ENCODE results near the gene ADAMTS5. TPM values are rescaled to one million over a fixed set of nuclear protein-coding genes. Genes with fewer than 3 reads are reported as not detected.

The ADAMTS5 gene
- total RNA-seq, 1 experiment from 2014 or later = 0.02 TPM

DNA sequence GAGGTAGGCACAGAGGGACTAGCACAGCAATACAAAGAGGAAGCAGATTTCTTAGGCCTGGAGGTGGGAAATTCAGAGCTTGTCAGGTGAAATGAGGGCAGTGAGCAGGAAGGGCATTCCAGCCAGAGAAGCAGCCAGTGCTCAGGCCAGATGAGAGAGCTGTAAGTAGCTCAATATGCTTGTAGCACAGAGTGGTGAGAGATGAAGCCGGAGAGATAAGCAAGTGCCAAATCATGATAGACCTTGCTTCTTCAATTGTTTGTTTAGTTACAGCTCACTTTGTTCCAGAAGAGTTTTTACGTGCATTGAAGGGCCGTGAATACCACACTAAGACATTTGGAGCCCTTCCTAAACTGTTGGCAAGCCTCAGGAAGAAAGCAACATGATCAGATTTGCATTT, 79.6 kb downstream of the ADAMTS5 start:
- DNase-seq (ENCODE audit: low spot score) = no peak

DNA sequence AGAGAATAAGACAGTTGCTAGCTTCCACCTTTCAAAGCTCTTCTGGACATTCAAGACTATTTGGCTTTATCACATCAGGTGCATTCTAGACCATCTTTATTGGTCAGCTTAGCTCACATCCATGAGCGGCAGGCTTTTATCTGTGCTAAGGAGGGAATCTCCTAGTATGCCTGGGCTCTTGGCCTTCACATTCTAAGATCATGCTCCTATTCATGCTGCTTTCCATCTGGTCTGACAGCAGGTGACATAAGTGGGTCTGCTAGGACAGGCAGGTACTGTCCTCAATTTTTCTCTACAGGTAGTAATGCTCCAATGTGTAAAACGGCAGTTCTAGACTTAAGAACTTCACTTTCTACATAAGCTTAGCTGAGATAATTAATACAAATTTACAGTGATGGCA, 82.5 kb downstream of the ADAMTS5 start:
- no peak for DNase-seq (ENCODE audit: low spot score)

DNA sequence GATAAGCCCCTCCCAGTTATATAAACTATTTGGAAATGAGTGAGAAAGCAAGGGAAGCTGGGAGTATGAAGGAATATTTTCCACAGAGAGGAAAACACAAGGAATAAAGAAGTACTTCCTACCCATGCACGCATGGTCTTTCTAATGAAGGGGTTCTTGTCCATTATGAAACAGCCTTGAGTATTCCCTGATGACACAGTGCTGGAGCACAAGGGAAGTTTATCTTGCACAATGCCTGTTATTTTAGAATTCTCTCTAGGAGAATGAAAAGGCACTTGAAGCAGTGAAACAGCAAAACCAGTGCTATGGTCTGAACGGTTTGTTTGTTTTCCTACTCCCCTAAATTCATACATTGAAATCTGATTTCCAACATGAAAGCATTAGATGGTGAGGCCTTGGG, 83.1 kb downstream of the ADAMTS5 start:
- DNase-seq (ENCODE audit: low spot score) = no peak

DNA sequence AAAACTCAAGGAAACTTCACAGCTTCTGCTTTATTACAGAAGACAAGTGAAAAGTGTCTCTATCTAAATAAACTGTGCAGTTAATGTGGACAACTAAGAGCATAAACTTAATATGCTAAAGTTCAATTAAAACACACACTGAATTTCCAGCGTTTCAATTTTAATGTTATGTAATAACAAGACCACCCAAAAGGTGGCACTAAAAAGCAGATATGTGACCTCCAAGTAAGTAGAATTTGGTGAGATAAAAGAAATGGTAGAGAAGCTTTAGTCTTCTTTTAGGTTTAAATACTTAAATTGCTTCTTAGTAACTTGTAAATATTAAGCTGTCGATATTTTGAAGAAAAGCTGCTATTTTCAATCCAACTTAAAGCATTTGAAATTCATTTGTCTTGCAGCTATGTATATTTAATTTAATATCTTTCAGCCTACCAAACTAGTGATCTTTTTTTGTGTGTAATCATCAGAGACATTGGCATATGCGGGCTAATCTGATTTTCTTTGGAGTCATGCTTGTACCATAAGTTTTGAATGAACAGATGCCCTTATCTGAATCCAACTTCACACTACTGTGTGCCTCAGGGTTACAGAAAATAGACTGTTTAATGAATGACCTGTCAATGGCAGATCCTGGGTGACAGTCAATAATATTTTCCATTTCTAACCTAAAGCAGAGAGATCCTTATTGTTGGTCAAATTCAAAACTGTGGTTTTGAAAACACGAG, 85.2 kb downstream of the ADAMTS5 start:
- peak; percentile 4 for DNase-seq (ENCODE audit: low spot score)

DNA sequence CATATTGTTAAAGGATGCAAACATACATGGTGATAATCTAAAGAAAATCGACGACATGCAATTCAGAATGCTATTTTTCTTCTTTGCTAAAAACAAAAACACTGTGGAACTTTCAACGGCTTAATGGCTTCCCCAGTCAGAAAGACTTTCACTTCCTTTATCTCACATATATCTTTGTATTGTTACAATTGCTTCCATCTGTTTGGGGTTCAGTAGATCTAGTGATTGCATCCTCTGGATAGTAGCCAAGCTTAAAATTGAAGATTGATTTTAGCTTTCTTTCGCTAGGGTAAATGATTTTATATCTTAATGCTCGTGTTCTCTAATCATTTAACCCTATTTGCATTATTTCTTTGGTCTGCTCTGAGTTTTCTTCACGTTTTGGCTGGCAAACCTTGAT, 89.9 kb downstream of the ADAMTS5 start:
- DNase-seq (ENCODE audit: low spot score) = no peak

DNA sequence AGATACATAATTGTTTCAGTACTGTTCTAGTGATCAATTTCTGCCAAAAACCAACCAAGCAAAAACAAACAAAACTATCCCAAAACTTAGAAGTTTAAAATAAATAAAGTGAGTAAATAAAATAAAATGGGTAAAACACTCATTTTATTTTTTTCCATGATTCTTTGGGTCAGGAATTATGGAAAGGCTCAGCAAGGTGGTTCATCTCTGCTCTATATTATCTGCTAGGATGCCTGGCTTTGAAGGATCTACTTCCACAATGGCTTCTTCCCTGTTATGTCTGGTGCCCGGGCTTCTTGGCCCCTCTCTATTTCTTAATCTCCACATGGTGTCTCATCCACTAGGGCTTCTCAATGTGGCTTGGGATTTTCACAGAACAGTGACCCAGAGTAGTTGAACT, 92.5 kb downstream of the ADAMTS5 start:
- DNase-seq (ENCODE audit: low spot score) = no peak

Other genes starting within 250 kb of the ADAMTS5 start
- gene ADAMTS1, start 121.7 kb downstream of the ADAMTS5 start, total RNA-seq (2014; rRNA removed; shearing (Covaris generic)) = 3.7 and 7.7 TPM in 2 replicates